Measurements from ENCODE around the gene PIGN. TPM values are rescaled to one million over a fixed set of nuclear protein-coding genes. Genes with fewer than 3 reads are reported as not detected.

Gene PIGN
- total RNA-seq = 28.0 and 28.3 TPM in 2 replicates

DNA sequence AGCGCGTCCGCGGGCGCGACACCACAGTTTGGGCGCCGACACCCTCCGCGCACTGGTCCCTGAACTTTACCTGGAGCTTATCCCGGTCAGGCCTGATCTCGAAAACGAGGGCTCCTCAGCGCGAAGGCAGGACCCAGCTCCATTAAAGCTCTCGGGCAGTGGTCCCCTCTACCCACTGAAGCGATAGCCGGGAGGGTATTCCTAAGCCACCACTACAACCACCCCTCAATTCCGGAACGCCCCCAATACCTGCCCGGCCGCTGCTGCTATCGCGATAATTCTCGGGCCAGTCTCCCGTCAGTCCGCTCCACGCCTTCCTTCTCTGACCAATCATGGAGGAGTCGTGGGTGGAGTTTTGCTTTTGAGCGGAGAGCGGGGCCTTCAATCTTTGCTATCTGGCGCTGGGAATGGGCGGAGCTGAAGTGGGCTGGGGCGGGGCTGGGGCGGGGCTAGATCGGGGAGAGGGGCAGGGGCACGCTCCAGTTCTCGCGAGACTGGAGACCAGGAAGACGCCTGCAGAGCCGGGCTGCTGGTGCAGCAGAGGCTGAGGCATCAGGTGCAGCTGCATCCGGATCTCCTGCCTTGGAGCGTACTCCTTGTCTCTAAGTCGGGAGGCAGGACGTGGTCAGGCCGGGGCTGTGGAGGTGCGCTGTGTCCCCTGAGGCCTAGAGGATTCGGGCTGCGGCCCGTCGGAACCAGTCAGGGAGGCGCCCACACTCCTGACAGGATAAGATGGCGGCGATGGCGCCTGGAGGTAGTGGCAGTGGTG, at the start of gene PIGN, which contains the start of gene RELCH:
PIGN (minus strand) TSS at position 283 of the 769 bp plus-strand sequence. CDS start 25,703 bp downstream, outside the sequence.
RELCH (plus strand) TSS at position 482 of the 769 bp plus-strand sequence; CDS start at position 733, 251 bp downstream.
- intact Hi-C loops (cut with micrococcal nuclease) = loop anchor here (1.0 to 10.0 kb wide), 19 partner anchors 62 to 1788 kb away; partner anchors contain the start of genes KDSR, PHLPP1, RNF152 and SERPINB8

GRCh38 chr18:62236252-62236651, 49.4 kb upstream of the PIGN start:
- intact Hi-C loops (cut with micrococcal nuclease) = no loop called here

GRCh38 chr18:62226047-62226446, 39.2 kb upstream of the PIGN start:
- intact Hi-C loops (cut with micrococcal nuclease) = no loop called here

DNA sequence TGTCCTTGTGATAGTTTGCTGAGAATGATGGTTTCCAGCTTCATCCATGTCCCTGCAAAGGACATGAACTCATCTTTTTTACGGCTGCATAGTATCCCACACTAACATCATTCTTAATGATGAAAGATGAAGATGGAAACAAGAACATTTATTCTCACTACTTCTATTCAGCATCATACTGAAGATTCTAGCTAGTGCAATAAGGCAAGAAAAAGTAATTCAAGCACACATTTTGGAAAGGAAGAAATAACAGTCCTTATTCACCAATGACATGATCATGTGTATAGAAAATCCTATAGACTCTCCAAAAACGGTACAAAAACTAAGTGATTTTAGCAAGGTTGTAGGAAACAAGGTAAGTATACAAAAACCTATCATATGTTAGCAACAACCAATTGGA, 37.4 kb upstream of the PIGN start:
- intact Hi-C loops (cut with micrococcal nuclease) = no loop called here

- intact Hi-C loops (cut with micrococcal nuclease) = no loop called here
These were observed 27.9 kb upstream of the PIGN start for GRCh38 chr18:62214790-62215189.

- intact Hi-C loops (cut with micrococcal nuclease) = no loop called here
These were observed 24.5 kb upstream of the PIGN start for GRCh38 chr18:62211325-62211828.

DNA sequence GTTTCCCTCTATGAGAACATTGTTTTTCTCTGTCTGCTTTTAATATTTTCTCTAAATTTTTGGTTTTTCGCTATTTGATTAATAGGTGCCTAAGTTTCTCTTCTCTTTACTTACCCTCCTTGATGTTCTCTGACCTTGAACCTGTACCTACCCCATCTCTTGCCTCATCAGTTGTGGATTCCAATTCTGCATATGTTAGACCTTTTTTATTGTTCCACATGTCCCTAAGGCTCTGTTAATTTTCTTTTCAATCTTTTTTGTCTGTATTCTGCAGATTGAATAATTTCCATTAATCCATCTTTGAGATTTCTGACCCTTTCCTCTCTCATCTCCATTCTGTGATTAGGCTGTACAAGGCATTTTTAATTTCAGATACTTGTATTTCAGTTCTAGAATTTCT, 23.3 kb upstream of the PIGN start:
- intact Hi-C loops (cut with micrococcal nuclease) = no loop called here

DNA sequence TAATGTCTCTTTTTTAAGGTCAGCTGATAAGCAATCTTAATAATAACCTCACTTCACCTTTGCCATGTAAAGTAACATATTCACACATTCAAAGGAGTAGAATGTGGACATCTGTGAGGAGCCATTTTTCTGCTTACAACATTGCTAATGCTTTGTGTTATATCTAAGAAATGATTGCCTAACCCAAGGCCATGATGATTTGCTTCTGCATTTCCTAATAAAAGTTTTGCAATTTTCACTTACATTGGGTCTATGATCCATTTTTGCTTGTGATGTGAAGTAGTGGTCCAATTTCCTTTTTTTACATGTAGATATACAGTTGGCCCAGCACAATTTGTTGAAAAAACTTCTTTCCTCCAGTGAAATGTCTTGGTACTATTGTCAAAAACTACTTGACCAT, 22.2 kb upstream of the PIGN start:
- intact Hi-C loops (cut with micrococcal nuclease) = no loop called here

DNA sequence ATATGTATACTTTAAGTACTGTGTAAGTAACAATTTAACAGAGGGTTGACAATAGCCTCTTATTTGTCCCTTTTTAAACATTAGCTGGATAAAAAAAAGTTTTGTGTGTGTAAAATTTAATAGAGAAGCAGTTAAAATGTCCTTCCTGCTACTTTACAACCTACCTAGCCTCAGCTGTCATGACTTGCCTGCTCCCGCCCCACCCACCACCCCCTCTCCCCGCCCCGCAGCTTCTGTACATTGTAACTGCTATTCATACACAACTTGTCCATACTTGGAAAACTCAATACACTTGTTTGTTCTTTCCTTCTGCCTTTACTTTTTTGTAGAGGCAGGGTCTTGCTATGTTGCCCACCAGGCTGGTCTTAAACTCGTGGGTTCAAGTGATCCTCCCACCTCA, 19.7 kb upstream of the PIGN start:
- intact Hi-C loops (cut with micrococcal nuclease) = no loop called here

GRCh38 chr18:62205824-62206223, 19.0 kb upstream of the PIGN start:
- intact Hi-C loops (cut with micrococcal nuclease) = no loop called here

- intact Hi-C loops (cut with micrococcal nuclease) = no loop called here
These were observed 15.0 kb upstream of the PIGN start for GRCh38 chr18:62201870-62202269.

- intact Hi-C loops (cut with micrococcal nuclease) = no loop called here
These were observed 13.5 kb upstream of the PIGN start for GRCh38 chr18:62200121-62200914.

DNA sequence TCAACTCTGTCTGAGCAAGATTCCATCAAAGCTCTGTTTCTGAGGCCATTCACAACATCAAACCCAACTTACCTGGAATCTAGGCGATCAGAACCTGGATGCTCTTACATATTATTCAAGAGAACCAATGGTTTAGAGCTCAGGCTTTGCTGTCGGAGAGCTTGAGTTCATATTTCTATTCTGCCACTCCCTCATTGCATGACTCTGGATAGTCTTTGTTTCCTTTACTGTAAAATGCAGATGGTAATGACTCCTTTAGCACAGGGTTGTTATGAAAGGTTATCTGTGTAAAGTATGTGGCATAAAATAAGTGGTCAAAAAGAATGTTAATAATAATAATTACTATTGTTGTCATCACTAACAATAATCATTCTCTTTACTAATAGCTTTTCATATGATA, 12.8 kb upstream of the PIGN start:
- intact Hi-C loops (cut with micrococcal nuclease) = no loop called here

GRCh38 chr18:62198259-62198658, 11.4 kb upstream of the PIGN start:
- intact Hi-C loops (cut with micrococcal nuclease) = loop anchor here (1.0 kb wide), 1 partner anchor 10 kb away; no protein-coding TSS in a partner anchor

- intact Hi-C loops (cut with micrococcal nuclease) = no loop called here
These were observed 10.1 kb upstream of the PIGN start for GRCh38 chr18:62196980-62197379.

DNA sequence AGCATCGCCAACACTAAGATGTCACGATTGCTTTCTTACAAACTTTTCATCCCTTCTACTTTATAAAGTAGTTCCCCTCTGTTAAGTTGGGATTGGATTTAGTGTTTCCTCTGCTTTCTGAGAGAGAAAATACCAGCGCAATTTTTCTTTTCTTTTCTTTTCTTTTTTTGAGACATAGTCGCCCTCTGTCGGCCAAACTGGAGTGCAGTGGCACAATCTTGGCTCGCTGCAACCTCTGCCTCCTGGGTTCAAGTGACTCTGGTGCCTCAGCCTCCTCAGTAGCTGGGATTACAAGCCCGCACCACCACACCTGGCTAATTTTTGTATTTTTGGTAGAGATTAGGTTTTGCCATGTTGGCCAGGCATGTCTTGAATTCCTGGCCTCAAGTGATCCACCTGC, 9.2 kb upstream of the PIGN start:
- intact Hi-C loops (cut with micrococcal nuclease) = no loop called here

DNA sequence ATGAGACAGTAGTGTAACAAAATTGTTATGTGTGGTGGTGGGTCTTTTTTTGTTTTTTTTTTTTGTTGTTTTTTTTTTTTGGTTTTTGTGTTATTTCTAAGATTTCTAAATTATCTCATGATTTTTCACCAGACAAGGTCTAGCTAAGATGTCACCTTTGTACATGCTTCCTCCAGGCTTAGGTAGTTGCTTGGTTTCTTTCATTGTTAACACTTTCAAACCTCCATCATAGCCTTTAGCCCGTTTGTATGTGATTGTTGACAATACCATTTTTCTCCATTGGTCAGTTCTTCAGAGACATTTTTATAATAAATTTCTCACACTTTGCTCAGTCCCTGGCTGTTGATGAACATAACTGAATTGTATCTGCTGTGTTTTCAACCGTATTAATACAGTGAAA, 2.4 kb upstream of the PIGN start:
- intact Hi-C loops (cut with micrococcal nuclease) = loop anchor here (5.0 to 10.0 kb wide), 5 partner anchors 318 to 1786 kb away; partner anchors contain the start of gene SERPINB8

GRCh38 chr18:62187543-62188510, 971 bp upstream of the PIGN start:
- intact Hi-C loops (cut with micrococcal nuclease) = loop anchor here (1.0 to 10.0 kb wide), 20 partner anchors 10 to 1787 kb away; partner anchors contain the start of genes KDSR, PHLPP1, RNF152 and SERPINB8

GRCh38 chr18:62186499-62186773, 420 bp downstream of the PIGN start:
- intact Hi-C loops (cut with micrococcal nuclease) = loop anchor here (2.0 to 10.0 kb wide), 7 partner anchors 294 to 1788 kb away; partner anchors contain the start of genes RNF152 and SERPINB8

- intact Hi-C loops (cut with micrococcal nuclease) = loop anchor here (1.0 to 10.0 kb wide), 7 partner anchors 66 to 1791 kb away; partner anchors contain the start of genes PHLPP1 and SERPINB8
These were observed 3.2 kb downstream of the PIGN start for GRCh38 chr18:62183578-62184195.
